OCI-LY1 (cell line): Measurements from ENCODE around the gene SERINC5.

Experiments used
- H2AFZ ChIP-seq: fragments of 200-600 bp; sonication (generic), shearing (Covaris generic); 2 replicates; pipeline ENCODE4 v1.6.0; 2014; ENCODE audit warnings: antibody characterized with exemption, mild to moderate bottlenecking, low read length
- H3F3A ChIP-seq: fragments of 200-600 bp; sonication (generic), shearing (Covaris generic); 2 replicates; pipeline ENCODE4 v1.6.0; 2014; ENCODE audit warnings: mild to moderate bottlenecking, antibody characterized with exemption, low read length, moderate library complexity; ENCODE audit not compliant: insufficient read depth
- H3K27ac ChIP-seq: fragments of 200-600 bp; sonication (generic); 2 replicates; pipeline ENCODE4 v1.5.1; 2014; ENCODE audit warnings: low read length, mixed run types, mild to moderate bottlenecking, low read depth; ENCODE audit not compliant: poor library complexity, severe bottlenecking
- H3K27me3 ChIP-seq: fragments of 200-600 bp; sonication (generic); 2 replicates; pipeline ENCODE4 v1.6.0; 2014; ENCODE audit warnings: antibody characterized with exemption, mild to moderate bottlenecking, low read length, moderate library complexity; ENCODE audit not compliant: insufficient read depth
- H3K36me3 ChIP-seq: fragments of 200-600 bp; sonication (generic); 2 replicates; pipeline ENCODE4 v1.6.1; 2014; ENCODE audit warnings: mild to moderate bottlenecking, antibody characterized with exemption, low read length, moderate library complexity, mixed read lengths; ENCODE audit not compliant: insufficient read depth
- H3K4me1 ChIP-seq: fragments of 200-600 bp; sonication (generic); 2 replicates; pipeline ENCODE4 v1.5.1; 2014; ENCODE audit warnings: mild to moderate bottlenecking, low read length, moderate library complexity; ENCODE audit not compliant: insufficient read depth, severe bottlenecking
- H3K4me2 ChIP-seq: fragments of 200-600 bp; sonication (generic), shearing (Covaris generic); 2 replicates; pipeline ENCODE4 v1.6.1; 2014; ENCODE audit warnings: low read length
- H3K4me3 ChIP-seq: fragments of 200-600 bp; sonication (generic); 2 replicates; pipeline ENCODE4 v1.5.1; 2014; ENCODE audit warnings: low read length, low read depth, mild to moderate bottlenecking, mixed read lengths; ENCODE audit not compliant: poor library complexity, severe bottlenecking
- H3K79me2 ChIP-seq: fragments of 200-600 bp; shearing (Covaris generic); 2 replicates; pipeline ENCODE4 v1.6.1; 2016; ENCODE audit warnings: mixed run types, low read length, mixed read lengths; ENCODE audit not compliant: insufficient read depth
- H3K9ac ChIP-seq: fragments of 200-600 bp; sonication (generic), shearing (Covaris generic); 2 replicates; pipeline ENCODE4 v1.6.1; 2014; ENCODE audit warnings: mild to moderate bottlenecking, low read length, mixed read lengths
- H3K9me2 ChIP-seq: fragments of 200-600 bp; sonication (generic), shearing (Covaris generic); 2 replicates; pipeline ENCODE4 v1.6.1; 2014; ENCODE audit warnings: low read depth, mild to moderate bottlenecking, low read length, mixed read lengths
- H3K9me3 ChIP-seq: fragments of 200-600 bp; shearing (Covaris generic); 2 replicates; pipeline ENCODE4 v1.6.1; 2014; ENCODE audit warnings: low read length, mixed read lengths
- H4K20me1 ChIP-seq: fragments of 200-600 bp; sonication (generic), shearing (Covaris generic); 2 replicates; pipeline ENCODE4 v1.6.0; 2016; ENCODE audit warnings: mild to moderate bottlenecking, low read length; ENCODE audit not compliant: insufficient read depth
- CTCF ChIP-seq: fragments of 200-600 bp; sonication (generic), shearing (Covaris generic); IDR thresholded peaks from 2 replicates; pipeline ENCODE4 v1.5.1; 2017; ENCODE audit warnings: mild to moderate bottlenecking, antibody characterized with exemption, low read length, moderate library complexity, mixed read lengths
- EZH2 ChIP-seq: fragments of 200-600 bp; sonication (generic), shearing (Covaris generic); IDR thresholded peaks from 2 replicates; pipeline ENCODE4 v1.8.0; 2017; ENCODE audit warnings: borderline replicate concordance, mixed run types, mild to moderate bottlenecking, antibody characterized with exemption, low read length, moderate library complexity, mixed read lengths

SERINC5 gene

DNA sequence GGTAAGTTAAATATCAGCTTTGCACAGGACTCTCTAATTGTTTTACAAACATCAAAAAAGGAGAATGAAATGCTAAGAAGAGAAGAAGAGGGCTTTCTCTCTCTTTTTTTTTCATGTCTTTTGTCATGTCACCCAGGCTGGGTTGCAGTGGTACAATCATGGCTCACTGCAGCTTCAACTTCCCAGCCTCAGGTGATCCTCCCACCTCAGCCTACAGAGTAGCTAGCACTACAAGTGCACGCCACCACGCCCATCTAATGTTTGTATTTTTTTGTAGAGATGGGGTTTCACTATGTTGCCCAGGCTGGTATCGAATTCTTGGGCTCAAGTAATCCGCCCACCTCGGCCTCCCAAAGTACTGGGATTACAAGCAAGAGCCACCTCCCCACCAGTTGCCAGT is 18.6 kb downstream of the SERINC5 start:
- H3F3A ChIP-seq = no peaks in the 10 kb centered on the region; the same call in 1 of the 2 replicates
- H2AFZ ChIP-seq = no peak overlapping the region
- no peak overlapping the region for H3K27ac ChIP-seq
- no peaks in the 10 kb centered on the region for H3K9me2 ChIP-seq
- no peaks in the 10 kb centered on the region for H3K27me3 ChIP-seq
- peaks cover 97% of the 10 kb centered on the region for H3K79me2 ChIP-seq
- peaks cover 13% of the 10 kb centered on the region; the same call in 1 of the 2 replicates for H3K9me3 ChIP-seq
- no peak overlapping the region for H3K4me2 ChIP-seq
- peaks cover 66% of the 10 kb centered on the region for H3K36me3 ChIP-seq
- no peak overlapping the region for H3K4me3 ChIP-seq
- H3K9ac ChIP-seq = no peak overlapping the region
- H4K20me1 ChIP-seq = no peaks in the 10 kb centered on the region
- no peak for TF ChIP-seq EZH2
- TF ChIP-seq CTCF = no peak
- peaks cover 53% of the 10 kb centered on the region for H3K4me1 ChIP-seq

- Histone ChIP-seq H3K9ac (no peak overlapping the region), H3K9me2 (no peaks in the 10 kb centered on the region), H3K4me1 (peaks cover 61% of the 10 kb centered on the region), H2AFZ (no peak overlapping the region), H3K36me3 (peaks cover 38% of the 10 kb centered on the region), H3K4me3 (no peak overlapping the region), H3K9me3 (peaks cover 5% of the 10 kb centered on the region; the same call in 1 of the 2 replicates), H3K27me3 (no peaks in the 10 kb centered on the region), H4K20me1 (no peaks in the 10 kb centered on the region), H3K79me2 (peaks cover 96% of the 10 kb centered on the region), H3F3A (no peaks in the 10 kb centered on the region; the same call in 1 of the 2 replicates), H3K4me2 (no peak overlapping the region), H3K27ac (peak overlapping the region; percentile 55)
- TF ChIP-seq CTCF = no peak
- TF ChIP-seq EZH2 = no peak
Observed at GRCh38 chr5:80234116-80234948, 21.5 kb downstream of the SERINC5 start.

GRCh38 chr5:80231693-80232092 is 24.2 kb downstream of the SERINC5 start:
- peaks cover 93% of the 10 kb centered on the region for H3K79me2 ChIP-seq

More at GRCh38 chr5:80231693-80232092, 24.2 kb downstream of the SERINC5 start:
- Histone ChIP-seq H3K27ac (no peak overlapping the region), H3K27me3 (no peaks in the 10 kb centered on the region), H3K9me3 (peaks cover 5% of the 10 kb centered on the region; the same call in 1 of the 2 replicates), H4K20me1 (no peaks in the 10 kb centered on the region), H3F3A (no peaks in the 10 kb centered on the region; the same call in 1 of the 2 replicates), H3K4me1 (peaks cover 66% of the 10 kb centered on the region), H2AFZ (no peak overlapping the region), H3K4me2 (no peak overlapping the region), H3K36me3 (peaks cover 20% of the 10 kb centered on the region), H3K9me2 (no peaks in the 10 kb centered on the region), H3K4me3 (no peak overlapping the region), H3K9ac (no peak overlapping the region)
- TF ChIP-seq EZH2 (no peak), CTCF (no peak)
